Measurements from ENCODE around the gene VKORC1.

VKORC1 gene

GRCh38 chr16:31130336-31130891 lies 35.8 kb upstream of the VKORC1 start:
- no peak for DNase-seq (ENCODE audit: low read depth)

DNA sequence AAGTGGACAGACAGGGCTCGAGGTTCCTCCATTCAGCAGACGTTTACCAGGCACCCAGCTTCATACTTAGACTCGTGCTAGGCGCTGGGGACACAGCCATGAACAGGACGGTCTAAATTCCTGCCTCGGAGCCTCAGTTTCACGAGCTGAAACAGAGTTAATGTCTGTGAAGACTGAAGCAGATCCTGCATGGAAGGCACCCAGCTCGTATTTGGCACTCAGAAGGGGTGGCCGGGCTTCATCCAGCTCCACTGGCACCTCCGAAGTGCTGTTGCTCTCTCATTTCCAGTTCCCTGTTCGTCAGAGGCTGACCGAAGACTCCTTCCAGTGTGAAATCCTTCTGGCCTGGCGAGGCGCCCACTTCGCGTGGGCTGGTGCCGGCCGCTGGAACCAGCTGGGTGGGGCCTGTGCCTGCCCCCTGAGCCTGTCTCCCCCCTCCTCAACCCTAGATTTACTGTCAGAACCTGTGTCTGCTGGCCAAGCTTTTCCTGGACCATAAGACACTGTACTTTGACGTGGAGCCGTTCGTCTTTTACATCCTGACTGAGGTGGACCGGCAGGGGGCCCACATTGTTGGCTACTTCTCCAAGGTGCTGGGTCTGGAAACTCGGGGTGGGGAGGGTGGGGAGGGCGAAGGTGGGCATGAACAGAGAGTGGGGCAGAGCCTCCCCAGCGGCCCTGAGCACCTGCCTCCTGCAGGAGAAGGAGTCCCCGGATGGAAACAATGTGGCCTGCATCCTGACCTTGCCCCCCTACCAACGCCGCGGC lies 35.2 kb upstream of the VKORC1 start:
- DNase-seq (ENCODE audit: low read depth): no peak

DNA sequence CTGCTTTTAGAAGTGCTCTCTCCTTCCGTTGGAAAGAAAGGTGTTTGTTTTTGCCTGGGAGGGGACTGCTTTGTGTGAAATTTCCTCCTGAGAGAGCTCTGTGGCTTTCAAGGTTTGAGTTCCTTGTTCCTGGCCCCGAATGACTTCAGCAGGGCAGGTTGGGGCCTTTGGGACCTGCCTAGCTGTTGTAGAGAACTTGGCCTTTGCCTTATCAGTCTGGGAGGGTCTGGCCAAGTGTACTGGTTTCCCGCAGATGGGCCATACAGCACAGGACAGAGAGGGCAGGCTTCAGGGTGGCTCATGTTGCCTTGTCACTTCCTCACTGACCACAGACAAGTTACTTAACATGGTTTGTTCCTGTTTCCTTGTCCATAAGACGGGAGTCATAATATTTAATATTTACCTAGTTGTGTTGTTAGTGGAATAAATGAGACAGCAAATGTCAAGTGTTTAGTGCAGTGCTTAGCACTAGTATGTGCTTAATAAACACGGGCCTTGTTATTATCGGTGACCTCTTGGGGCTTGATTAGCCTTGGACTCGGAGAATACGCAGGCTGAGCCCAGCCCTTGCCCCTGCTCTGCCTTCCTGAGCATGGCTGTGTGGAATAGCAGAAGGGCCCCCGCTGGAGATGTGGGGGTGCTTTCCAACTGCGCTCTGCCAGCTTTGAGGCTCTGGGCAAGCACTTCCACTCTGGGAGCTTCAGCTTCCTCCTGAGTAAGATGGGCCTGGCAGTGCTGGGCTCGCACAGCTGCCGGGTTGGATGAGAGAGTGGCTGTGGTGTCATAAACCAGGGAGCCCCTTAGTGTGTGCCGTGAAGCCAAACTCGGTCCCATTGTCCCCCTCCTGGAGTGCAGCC lies 34.3 kb upstream of the VKORC1 start:
- no peak for DNase-seq (ENCODE audit: low read depth)

GRCh38 chr16:31127182-31127581 lies 32.6 kb upstream of the VKORC1 start:
- DNase-seq (ENCODE audit: low read depth): no peak

DNA sequence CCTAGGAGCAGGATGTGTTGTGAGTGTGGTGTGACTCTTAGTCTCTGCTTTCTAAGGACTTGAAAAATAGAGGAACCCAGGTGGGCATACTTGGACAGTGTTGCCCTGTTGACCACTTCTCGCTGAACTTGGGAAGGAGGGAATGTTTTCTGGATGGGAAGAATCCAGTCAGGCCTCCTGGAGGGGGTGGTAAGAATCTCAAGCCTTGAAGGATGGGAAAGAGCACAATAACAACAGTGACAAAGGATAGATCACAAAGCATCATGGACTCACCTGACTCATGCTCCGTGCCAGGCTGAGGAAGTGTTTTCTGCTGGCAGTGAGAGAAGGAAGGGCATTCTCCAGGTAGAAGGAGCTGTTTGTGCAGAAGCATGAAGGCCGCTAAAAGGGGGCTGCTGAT lies 31.2 kb upstream of the VKORC1 start:
- DNase-seq (ENCODE audit: low read depth): no peak

DNA sequence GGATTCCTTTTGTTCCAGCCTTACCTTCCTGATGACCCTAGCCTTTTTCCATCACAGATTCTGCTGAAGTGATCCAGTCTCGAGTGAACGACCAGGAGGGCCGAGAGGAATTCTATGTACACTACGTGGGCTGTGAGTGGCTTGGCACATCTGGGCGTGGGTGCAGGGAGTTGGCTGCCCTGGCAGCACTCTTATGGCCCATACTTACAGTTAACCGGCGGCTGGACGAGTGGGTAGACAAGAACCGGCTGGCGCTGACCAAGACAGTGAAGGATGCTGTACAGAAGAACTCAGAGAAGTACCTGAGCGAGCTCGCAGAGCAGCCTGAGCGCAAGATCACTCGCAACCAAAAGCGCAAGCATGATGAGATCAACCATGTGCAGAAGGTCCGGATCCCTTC lies 25.5 kb upstream of the VKORC1 start:
- no peak for DNase-seq (ENCODE audit: low read depth)

DNA sequence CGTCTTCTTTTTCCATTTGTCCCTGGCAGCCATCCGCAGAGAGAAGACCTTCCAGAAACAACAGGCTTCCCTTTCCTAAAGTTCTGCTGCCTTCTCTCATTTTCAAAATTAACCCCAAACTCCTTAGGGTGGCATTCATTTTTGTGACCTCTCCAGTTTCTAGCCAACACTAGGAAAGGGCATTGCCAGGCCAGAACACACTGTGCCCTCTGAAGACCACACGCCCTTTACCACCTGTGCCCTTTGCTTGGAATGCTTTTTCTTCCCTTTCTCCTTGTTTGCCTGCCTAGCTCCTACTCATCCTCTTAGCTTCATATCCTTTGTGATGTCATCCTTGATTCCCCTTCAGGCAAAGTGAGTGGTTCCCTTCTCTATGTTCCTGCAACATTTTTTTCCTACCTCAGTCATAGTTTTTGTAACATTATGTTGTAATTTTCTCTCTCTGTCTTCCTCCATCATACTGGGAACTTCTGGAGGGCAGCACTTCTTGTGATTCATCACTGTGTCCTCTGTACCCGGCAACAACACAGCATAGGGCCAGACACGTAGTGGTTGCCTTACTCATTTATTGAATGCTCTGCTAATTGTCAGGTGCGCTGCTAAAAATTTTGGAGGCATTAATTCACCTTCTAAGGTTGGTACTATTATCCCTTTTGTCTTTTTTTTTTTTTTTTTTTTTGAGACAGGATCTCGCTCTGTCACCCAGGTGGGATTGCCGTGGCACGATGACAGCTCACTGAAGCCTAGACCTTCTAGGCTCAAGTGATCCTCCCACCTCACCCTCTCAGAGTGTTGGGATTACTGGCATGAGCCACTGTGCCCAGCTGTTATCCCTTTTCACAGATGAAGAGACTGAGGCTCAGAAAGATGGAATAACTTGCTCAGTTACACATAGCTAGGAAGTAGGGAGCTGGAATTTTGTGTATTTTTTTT lies 23.9 kb upstream of the VKORC1 start:
- no peak for DNase-seq (ENCODE audit: low read depth)

DNA sequence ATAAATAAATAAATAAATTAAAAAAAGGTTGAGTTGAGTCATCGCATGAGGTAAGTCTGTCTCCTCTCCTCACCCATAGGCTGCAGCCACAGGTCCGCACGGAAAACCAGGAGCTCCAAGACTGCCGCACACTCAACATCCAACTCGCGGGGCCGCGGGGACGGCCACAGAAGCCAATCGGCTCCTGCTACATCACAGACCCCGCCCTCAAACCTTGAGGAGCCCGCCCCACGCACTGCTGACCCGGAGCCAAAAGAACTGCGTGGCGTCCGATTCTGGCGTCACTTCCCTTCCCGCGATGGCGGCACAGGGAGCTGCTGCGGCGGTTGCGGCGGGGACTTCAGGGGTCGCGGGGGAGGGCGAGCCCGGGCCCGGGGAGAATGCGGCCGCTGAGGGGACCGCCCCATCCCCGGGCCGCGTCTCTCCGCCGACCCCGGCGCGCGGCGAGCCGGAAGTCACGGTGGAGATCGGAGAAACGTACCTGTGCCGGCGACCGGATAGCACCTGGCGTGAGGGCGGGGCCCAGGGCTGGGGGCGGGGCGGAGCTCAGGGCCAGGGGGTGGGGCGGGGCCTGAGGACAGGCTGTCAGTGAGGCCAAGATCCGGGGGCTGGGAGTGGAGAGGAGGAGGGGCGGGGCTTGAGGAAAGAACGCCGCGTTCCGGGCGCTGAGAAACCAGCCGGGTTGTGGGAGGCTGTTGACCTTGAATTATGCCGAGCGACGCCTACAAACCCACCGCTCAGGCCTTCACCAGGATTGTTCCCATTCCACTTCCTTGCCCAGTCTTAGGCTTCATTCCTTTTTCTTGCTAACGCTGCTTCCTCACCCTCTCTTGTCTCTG lies 23.0 kb upstream of the VKORC1 start, which contains the start of gene KAT8:
TSS of gene KAT8 (plus strand) at position 281 of the 839 bp plus-strand sequence. CDS start at position 299, 18 bp downstream.
- DNase-seq (ENCODE audit: low read depth): peak; percentile 94

DNA sequence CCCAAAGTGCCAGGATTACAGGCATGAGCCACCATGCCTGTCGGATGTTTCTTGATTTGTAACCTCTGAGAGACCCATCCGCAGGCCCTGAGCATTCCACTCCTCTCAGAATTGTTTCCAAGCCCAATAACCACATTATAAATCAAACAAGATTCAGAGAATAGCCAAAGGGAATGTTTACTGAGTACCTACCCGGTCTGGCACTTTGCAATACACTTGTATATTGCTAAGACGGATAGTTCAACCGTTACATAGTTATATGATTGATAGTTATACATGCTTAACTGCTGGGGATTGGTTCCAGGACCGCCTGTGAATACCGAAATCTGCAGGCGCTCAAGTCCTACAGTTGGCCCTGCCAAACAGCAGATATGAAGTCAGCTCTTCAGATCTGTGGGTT lies 19.9 kb upstream of the VKORC1 start:
- DNase-seq (ENCODE audit: low read depth): no peak

- DNase-seq (ENCODE audit: low read depth): no peak
Measured at GRCh38 chr16:31113121-31114120, 18.8 kb upstream of the VKORC1 start.

DNA sequence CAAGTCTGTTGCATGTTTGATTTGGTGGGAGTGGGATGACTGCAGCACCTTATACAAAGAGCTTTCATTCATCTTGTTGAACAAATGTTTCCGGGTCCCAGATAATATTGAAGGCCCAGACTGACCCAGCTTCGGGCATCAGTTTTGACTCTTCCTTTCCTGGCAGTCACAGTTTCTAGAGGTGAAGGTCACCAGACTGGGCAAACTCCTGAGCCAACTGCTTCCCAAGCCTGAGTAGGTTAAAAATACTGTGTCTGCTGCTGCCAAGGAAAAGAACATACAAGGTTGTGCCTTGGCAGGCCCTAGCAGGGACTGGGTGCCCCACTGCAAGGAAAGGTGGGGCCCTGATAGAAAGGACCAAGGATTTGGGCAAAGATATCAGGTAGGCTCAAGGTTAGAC lies 18.1 kb upstream of the VKORC1 start:
- no peak for DNase-seq (ENCODE audit: low read depth)

GRCh38 chr16:31111881-31112466 lies 17.4 kb upstream of the VKORC1 start:
- no peak for DNase-seq (ENCODE audit: low read depth)

- no peak for DNase-seq (ENCODE audit: low read depth)
Measured at GRCh38 chr16:31110106-31111034, 15.8 kb upstream of the VKORC1 start.

DNA sequence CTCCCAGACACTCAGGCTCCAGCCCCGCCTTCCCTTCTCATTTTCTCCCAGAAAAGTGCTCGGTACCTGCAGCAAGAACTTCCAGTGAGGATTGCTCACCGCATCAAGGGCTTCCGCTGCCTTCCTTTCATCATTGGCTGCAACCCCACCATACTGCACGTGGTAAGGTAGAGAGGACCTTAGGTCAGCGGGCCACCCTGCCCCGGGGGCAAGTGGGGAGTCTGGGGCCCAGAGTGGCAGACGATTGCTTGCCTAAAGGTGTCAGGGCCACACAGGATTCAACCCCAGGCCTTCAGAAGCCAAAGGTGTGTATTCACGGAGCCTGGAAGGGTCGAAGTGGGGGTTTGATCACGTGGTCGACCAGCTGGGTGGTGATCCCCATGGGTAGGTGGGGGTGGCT lies 15.0 kb upstream of the VKORC1 start:
- DNase-seq (ENCODE audit: low read depth): no peak

DNA sequence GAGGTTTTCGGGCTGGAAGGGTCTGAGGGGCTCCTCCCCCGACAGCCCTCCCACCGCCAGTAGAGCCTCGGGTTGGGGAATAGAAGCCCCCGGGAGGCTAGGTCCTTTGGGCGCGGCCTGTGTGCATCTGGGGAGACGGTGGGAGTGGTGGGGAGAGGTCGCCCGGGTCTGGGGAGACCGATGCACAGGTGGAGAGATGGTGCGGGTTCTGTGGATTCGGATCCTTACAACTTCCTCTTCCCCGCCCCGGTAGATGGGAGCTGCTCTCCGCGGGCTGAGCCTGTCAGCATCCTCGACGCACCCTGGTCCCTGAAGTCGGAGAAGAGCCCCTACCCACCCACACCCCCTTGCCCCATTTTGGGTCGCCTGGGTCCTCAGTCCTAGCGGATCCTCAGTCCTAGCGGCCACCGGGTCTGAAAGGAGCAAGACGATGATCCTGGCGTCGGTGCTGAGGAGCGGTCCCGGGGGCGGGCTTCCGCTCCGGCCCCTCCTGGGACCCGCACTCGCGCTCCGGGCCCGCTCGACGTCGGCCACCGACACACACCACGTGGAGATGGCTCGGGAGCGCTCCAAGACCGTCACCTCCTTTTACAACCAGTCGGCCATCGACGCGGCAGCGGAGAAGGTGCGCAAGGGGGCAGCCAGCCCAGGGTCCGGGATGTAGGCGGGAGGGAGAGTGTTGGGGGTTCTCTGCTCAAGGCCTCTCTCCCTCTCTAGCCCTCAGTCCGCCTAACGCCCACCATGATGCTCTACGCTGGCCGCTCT lies 14.4 kb upstream of the VKORC1 start:
- no peak for DNase-seq (ENCODE audit: low read depth)

GRCh38 chr16:31108035-31108793 lies 13.6 kb upstream of the VKORC1 start, which contains the start of gene BCKDK:
Gene BCKDK (plus strand): TSS chr16:31108386. CDS start chr16:31109224, 838 bp downstream.
- DNase-seq (ENCODE audit: low read depth): peak; percentile 21

Data from stimulated activated CD8-positive, alpha-beta memory T cell treated with anti-CD3 and anti-CD28 coated beads, Interleukin-15, amount 100 ng/mL, for 1 hour (primary cell).